ENCODE data around the gene EIF5AL1. TPM values are rescaled to one million over a fixed set of nuclear protein-coding genes. Genes with fewer than 3 reads are reported as not detected.
"Not testable (repeated sequence)": the region's sequence is repeated elsewhere in the genome, so short reads cannot be mapped to it uniquely, and the experiment has no call there.

EIF5AL1 gene
- total and polyA plus RNA-seq, 9 of the 15 experiments (the other 6 are each of a cell fraction or from before 2014, with no cell fraction given), result 0.03 to 3.4 (median 0.53) TPM; not detected in 1

DNA sequence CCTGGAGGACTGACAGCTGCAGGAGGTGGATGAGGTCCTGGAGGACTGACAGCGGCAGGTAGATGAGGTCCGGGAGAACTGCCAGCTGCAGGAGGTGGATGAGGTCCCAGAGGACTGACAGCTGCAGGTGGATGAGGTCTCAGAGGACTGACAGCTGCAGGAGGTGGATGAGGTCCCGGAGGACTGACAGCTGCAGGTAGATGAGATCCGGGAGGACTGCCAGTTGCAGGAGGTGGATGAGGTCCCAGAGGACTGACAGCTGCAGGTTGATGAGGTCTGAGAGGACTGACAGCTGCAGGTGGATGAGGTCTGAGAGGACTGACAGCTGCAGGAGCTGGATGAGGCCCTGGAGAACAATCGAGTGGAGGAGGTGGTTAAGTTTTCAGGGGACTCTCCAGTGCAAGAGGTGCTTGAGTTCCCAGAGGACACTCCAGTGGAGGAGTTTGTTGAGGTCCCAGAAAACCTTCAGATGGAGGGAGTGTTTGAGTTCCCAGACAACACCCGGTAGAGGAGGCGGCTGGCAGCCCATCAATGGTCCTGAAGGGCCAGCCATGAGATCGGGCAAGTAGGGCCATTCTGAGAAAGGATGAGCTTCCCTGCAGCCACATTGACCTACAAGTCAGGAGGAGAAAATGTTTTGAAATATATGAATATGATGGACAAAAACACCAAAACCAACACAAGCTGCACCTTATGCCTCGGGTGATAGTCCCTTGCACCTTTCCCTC lies 4.7 kb upstream of the EIF5AL1 start:
- no peak overlapping the region for H2AFZ ChIP-seq (ENCODE audit: low read depth, low read length)
- peaks cover 8 to 36% of the 10 kb centered on the region in 2 experiments for H3K27me3 ChIP-seq (ENCODE audit: control insufficient read depth in 2 of 2, insufficient read depth in 2 of 2, low read length in 2 of 2)
- no peak overlapping the region for H3K9ac ChIP-seq (ENCODE audit: insufficient read depth in 1 of 2, low read depth in 2 of 2, low read length in 2 of 2)
- BruUV-seq (replicated peaks), result no TSS peak
- no peak overlapping the region for H3K27ac ChIP-seq (ENCODE audit: extremely low read depth, low read depth, low read length)
- H4K20me1 ChIP-seq (replicated peaks; ENCODE audit: control insufficient read depth, insufficient read depth, low read length), result peaks cover 5% of the 10 kb centered on the region
- 2% methylated on average over 9 of the region's 9 CpGs for WGBS (ENCODE audit: insufficient coverage, low coverage, missing lambda C conversion rate)
- no peaks in the 10 kb centered on the region for H3K9me3 ChIP-seq (replicated peaks; ENCODE audit: control insufficient read depth, insufficient read depth, low read depth, low read length)
- H3K4me1 ChIP-seq (replicated peaks in 1 of 2; ENCODE audit: control insufficient read depth in 2 of 2, insufficient read depth in 2 of 2, low read length in 2 of 2), result no peaks in the 10 kb centered on the region
- TF ChIP-seq COPS2 (conservative IDR thresholded peaks at IDR 0.05) (no peak), ARID1B (IDR thresholded peaks at IDR 0.05) (no peak), HEY1 (CRISPR knock-in tag; IDR thresholded peaks at IDR 0.05; ENCODE audit: borderline replicate concordance) (no peak), ZNF263 (CRISPR knock-in tag; IDR thresholded peaks at IDR 0.05; ENCODE audit: borderline replicate concordance) (peak; percentile 14; the same call in 1 of the 2 replicates), EWSR1 (IDR thresholded peaks at IDR 0.05; ENCODE audit: borderline replicate concordance, low read depth, partially characterized antibody) (no peak)
- TF ChIP-seq, protein P1, sequence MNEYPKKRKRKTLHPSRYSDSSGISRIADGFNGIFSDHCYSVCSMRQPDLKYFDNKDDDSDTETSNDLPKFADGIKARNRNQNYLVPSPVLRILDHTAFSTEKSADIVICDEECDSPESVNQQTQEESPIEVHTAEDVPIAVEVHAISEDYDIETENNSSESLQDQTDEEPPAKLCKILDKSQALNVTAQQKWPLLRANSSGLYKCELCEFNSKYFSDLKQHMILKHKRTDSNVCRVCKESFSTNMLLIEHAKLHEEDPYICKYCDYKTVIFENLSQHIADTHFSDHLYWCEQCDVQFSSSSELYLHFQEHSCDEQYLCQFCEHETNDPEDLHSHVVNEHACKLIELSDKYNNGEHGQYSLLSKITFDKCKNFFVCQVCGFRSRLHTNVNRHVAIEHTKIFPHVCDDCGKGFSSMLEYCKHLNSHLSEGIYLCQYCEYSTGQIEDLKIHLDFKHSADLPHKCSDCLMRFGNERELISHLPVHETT (CRISPR knock-in tag; conservative IDR thresholded peaks at IDR 0.05 in 1 of 2, IDR thresholded peaks at IDR 0.05 in 1 of 2), result no peak
- ATAC-seq, result no peak
- in situ Hi-C loops (cut with MboI) (no loop called here), intact Hi-C loops (cut with micrococcal nuclease) (no loop called here)
- no peaks in the 10 kb centered on the region for H3K79me2 ChIP-seq (ENCODE audit: control insufficient read depth, insufficient read depth, low read length)
- POLR2A ChIA-PET, result interaction anchor here (1.7 kb wide), 1 partner anchor 10 kb away, joined by 6 read pairs; no protein-coding TSS in a partner anchor
- no peaks in the 10 kb centered on the region for H3K9me1 ChIP-seq (ENCODE audit: control insufficient read depth, insufficient read depth, low read length)
- no peak overlapping the region for H3K4me2 ChIP-seq (ENCODE audit: insufficient read depth, low read length)
- no peak for FAIRE-seq
- no peaks in the 10 kb centered on the region for H3K36me3 ChIP-seq (ENCODE audit: control insufficient read depth, insufficient read depth, low read length)
- CTCF ChIA-PET (ENCODE audit: low intra/inter-chr PET ratio), result no interaction called here
- H3K4me3 ChIP-seq, result no peak overlapping the region
- DNase-seq (ENCODE audit: extremely low read depth in 1 of 4, low spot score in 3 of 4), result no peak

DNA sequence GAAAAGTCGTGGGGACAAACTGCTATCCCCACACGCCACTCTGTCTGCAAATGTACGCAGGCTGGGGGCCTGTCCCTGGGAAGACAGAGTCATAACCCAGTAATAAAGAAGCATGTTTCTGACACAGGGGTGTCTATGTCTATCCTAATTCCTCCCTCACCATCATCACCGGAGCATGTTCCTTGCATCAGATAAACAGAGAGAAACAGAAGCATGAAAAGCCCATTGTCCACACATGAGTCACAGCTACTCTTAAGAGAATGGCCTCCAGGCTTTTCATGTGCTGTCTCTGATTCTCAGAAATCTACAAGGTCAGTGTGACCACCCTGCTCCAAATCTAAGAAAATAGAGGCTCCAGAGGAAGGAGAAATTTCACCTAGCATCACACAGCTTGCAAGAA lies 4.1 kb upstream of the EIF5AL1 start:
- H3K4me1 ChIP-seq (replicated peaks in 1 of 2; ENCODE audit: control insufficient read depth in 2 of 2, insufficient read depth in 2 of 2, low read length in 2 of 2); in situ Hi-C loops (cut with MboI); FAIRE-seq; H3K4me2 ChIP-seq (ENCODE audit: insufficient read depth, low read length); H3K9me1 ChIP-seq (ENCODE audit: control insufficient read depth, insufficient read depth, low read length); DNase-seq (ENCODE audit: extremely low read depth in 1 of 4, low spot score in 3 of 4); POLR2A ChIA-PET; ATAC-seq; H3K27ac ChIP-seq (ENCODE audit: extremely low read depth, low read depth, low read length); H3K79me2 ChIP-seq (ENCODE audit: control insufficient read depth, insufficient read depth, low read length); intact Hi-C loops (cut with micrococcal nuclease); H3K4me3 ChIP-seq; H4K20me1 ChIP-seq (replicated peaks; ENCODE audit: control insufficient read depth, insufficient read depth, low read length); CTCF ChIA-PET (ENCODE audit: low intra/inter-chr PET ratio); H2AFZ ChIP-seq (ENCODE audit: low read depth, low read length); H3K9ac ChIP-seq (ENCODE audit: insufficient read depth in 1 of 2, low read depth in 2 of 2, low read length in 2 of 2); BruUV-seq (replicated peaks); H3K36me3 ChIP-seq (ENCODE audit: control insufficient read depth, insufficient read depth, low read length); H3K9me3 ChIP-seq (replicated peaks; ENCODE audit: control insufficient read depth, insufficient read depth, low read depth, low read length): not testable (repeated sequence)
- WGBS (ENCODE audit: insufficient coverage, low coverage, missing lambda C conversion rate), result 0% methylated on average over 3 of the region's 4 CpGs
- H3K27me3 ChIP-seq (ENCODE audit: control insufficient read depth in 2 of 2, insufficient read depth in 2 of 2, low read length in 2 of 2), result peaks cover 8 to 34% of the 10 kb centered on the region in 2 experiments
